ENCODE data around the gene CENPN. TPM values are rescaled to one million over a fixed set of nuclear protein-coding genes. Genes with fewer than 3 reads are reported as not detected.

Gene CENPN
- total and polyA plus RNA-seq, 2 of the 8 experiments (the other 6 are each of a cell fraction or from before 2014, with no cell fraction given) = 32.8 to 67.0 TPM

- 0 out of 2 replicates have a peak, but pooled peaks have one; percentile 26 for TF ChIP-seq CHD1 (IDR thresholded peaks at IDR 0.05; ENCODE audit: low read depth, low read length)
- TF ChIP-seq TBP (IDR thresholded peaks at IDR 0.05; ENCODE audit: low read depth, low read length) = peak; percentile 29; the same call in 1 of the 2 replicates
- TF ChIP-seq PHF8 (conservative IDR thresholded peaks at IDR 0.05; ENCODE audit: low read depth, low read length) = peak; percentile 78
Observed at GRCh38 chr16:81035975-81036750, 29.1 kb downstream of the CENPN start (continued).
